ENCODE measurements around the gene VARS2. TPM values are rescaled to one million over a fixed set of nuclear protein-coding genes. Genes with fewer than 3 reads are reported as not detected.

Gene VARS2
- total RNA-seq, 1 donor from 2014 or later = 20.0 TPM

- no peaks in the 10 kb centered on the region for H3K27me3 Mint-ChIP-seq (ENCODE audit: unreplicated experiment)
- no peak for DNase-seq (ENCODE audit: low spot score)
- no peaks in the 10 kb centered on the region for H3K9me3 Mint-ChIP-seq (ENCODE audit: unreplicated experiment)
- no peak within 1 kb of the TSS for H3K4me3 Mint-ChIP-seq (ENCODE audit: unreplicated experiment)
- TF ChIP-seq, protein P1, sequence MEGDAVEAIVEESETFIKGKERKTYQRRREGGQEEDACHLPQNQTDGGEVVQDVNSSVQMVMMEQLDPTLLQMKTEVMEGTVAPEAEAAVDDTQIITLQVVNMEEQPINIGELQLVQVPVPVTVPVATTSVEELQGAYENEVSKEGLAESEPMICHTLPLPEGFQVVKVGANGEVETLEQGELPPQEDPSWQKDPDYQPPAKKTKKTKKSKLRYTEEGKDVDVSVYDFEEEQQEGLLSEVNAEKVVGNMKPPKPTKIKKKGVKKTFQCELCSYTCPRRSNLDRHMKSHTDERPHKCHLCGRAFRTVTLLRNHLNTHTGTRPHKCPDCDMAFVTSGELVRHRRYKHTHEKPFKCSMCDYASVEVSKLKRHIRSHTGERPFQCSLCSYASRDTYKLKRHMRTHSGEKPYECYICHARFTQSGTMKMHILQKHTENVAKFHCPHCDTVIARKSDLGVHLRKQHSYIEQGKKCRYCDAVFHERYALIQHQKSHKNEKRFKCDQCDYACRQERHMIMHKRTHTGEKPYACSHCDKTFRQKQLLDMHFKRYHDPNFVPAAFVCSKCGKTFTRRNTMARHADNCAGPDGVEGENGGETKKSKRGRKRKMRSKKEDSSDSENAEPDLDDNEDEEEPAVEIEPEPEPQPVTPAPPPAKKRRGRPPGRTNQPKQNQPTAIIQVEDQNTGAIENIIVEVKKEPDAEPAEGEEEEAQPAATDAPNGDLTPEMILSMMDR (IDR thresholded peaks at IDR 0.05; ENCODE audit: unreplicated experiment) = no peak
- H3K4me1 Mint-ChIP-seq (ENCODE audit: unreplicated experiment) = peaks cover 3% of the 10 kb centered on the region
- H3K36me3 Mint-ChIP-seq (ENCODE audit: low read depth, unreplicated experiment) = peaks cover 16% of the 10 kb centered on the region
- H3K27ac Mint-ChIP-seq (ENCODE audit: unreplicated experiment) = no peak within 1 kb of the TSS
Measured at GRCh38 chr6:30931969-30932645, 18.1 kb downstream of the VARS2 start, which contains the start of gene SFTA2. SFTA2 (minus strand) TSS chr6:30932170; CDS start chr6:30932096, 74 bp downstream.

DNA sequence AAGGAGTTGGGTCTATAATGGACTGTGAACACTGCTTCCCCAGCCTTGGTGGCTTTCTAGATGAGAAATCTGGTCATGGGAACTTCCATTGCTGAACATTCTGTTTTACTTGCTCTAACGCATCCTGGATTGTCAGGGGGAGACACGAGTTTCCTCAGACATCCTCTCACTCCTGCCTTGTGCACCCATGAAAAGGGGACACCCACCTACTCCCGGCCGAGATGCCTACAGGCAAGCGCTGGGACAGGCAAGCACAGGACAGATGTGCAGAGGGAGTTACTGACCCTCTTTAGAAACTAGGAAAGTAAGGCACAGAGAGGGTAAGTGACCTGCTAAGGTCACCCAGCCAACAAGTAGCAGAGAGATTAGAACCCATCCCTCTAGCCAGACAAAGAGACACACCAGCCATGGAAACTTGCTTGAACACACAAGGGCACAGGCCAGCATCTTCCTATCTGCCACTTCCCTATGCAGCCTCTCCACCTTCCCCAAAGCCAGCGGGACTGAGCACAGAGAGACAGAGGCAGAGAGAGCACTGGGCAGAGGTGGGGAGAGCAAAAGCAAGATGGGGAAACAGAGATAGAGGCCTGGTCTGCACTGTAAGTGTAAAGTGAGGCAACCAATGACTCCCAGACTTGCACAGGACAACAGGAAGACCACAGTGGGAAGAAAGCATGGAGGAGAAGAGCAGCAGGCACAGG, 18.8 kb downstream of the VARS2 start:
- DNase-seq (ENCODE audit: low spot score) = no peak
- Mint-ChIP-seq H3K36me3 (ENCODE audit: low read depth, unreplicated experiment) (peaks cover 11% of the 10 kb centered on the region), H3K27me3 (ENCODE audit: unreplicated experiment) (no peaks in the 10 kb centered on the region), H3K4me1 (ENCODE audit: unreplicated experiment) (peaks cover 3% of the 10 kb centered on the region), H3K4me3 (ENCODE audit: unreplicated experiment) (no peak overlapping the region), H3K9me3 (ENCODE audit: unreplicated experiment) (no peaks in the 10 kb centered on the region), H3K27ac (ENCODE audit: unreplicated experiment) (no peak overlapping the region)
- TF ChIP-seq, protein P1 (IDR thresholded peaks at IDR 0.05; ENCODE audit: unreplicated experiment) = no peak

DNA sequence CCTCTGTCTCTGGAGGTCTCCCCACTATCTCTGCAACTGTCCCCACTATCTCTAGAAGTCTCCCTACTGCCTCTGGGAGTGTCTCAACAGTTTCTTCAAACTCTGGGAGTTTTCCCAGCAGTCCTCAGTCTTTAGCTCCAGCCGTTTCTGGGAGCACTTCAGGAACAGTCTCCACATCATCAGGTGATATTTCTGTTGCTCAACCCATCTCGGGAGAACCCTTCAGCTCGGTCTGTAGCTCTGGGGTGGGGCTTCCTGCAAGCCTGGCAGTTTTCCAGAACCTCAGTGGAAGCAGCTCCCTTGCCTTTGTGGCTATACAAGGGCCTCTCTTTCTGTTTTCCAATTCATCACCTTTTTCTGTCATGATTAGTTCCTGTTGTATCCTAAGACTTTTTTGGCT, 21.0 kb downstream of the VARS2 start:
- H3K27ac Mint-ChIP-seq (ENCODE audit: unreplicated experiment) = no peak overlapping the region
- no peaks in the 10 kb centered on the region for H3K9me3 Mint-ChIP-seq (ENCODE audit: unreplicated experiment)
- TF ChIP-seq, protein P1 (IDR thresholded peaks at IDR 0.05; ENCODE audit: unreplicated experiment) = no peak
- H3K4me1 Mint-ChIP-seq (ENCODE audit: unreplicated experiment) = peaks cover 3% of the 10 kb centered on the region
- no peaks in the 10 kb centered on the region for H3K36me3 Mint-ChIP-seq (ENCODE audit: low read depth, unreplicated experiment)
- H3K4me3 Mint-ChIP-seq (ENCODE audit: unreplicated experiment) = peak overlapping the region; percentile 9
- H3K27me3 Mint-ChIP-seq (ENCODE audit: unreplicated experiment) = peaks cover 2% of the 10 kb centered on the region
- no peak for DNase-seq (ENCODE audit: low spot score)

GRCh38 chr6:30937265-30937664, 23.2 kb downstream of the VARS2 start:
- Mint-ChIP-seq H3K9me3 (ENCODE audit: unreplicated experiment) (no peaks in the 10 kb centered on the region), H3K27ac (ENCODE audit: unreplicated experiment) (no peak overlapping the region), H3K27me3 (ENCODE audit: unreplicated experiment) (peaks cover 5% of the 10 kb centered on the region), H3K4me3 (ENCODE audit: unreplicated experiment) (no peak overlapping the region), H3K36me3 (ENCODE audit: low read depth, unreplicated experiment) (no peaks in the 10 kb centered on the region), H3K4me1 (ENCODE audit: unreplicated experiment) (peaks cover 6% of the 10 kb centered on the region)
- TF ChIP-seq, protein P1 (IDR thresholded peaks at IDR 0.05; ENCODE audit: unreplicated experiment) = no peak
- no peak for DNase-seq (ENCODE audit: low spot score)

GRCh38 chr6:30938730-30939129, 24.7 kb downstream of the VARS2 start:
- Mint-ChIP-seq H3K4me3 (ENCODE audit: unreplicated experiment) (no peak overlapping the region), H3K36me3 (ENCODE audit: low read depth, unreplicated experiment) (no peaks in the 10 kb centered on the region), H3K27ac (ENCODE audit: unreplicated experiment) (no peak overlapping the region), H3K27me3 (ENCODE audit: unreplicated experiment) (peaks cover 8% of the 10 kb centered on the region), H3K4me1 (ENCODE audit: unreplicated experiment) (peaks cover 6% of the 10 kb centered on the region), H3K9me3 (ENCODE audit: unreplicated experiment) (no peaks in the 10 kb centered on the region)
- DNase-seq (ENCODE audit: low spot score) = no peak
- TF ChIP-seq, protein P1 (IDR thresholded peaks at IDR 0.05; ENCODE audit: unreplicated experiment) = no peak
